ENCODE data around the gene FBXL12.

Gene FBXL12

GRCh38 chr19:9838324-9838723, 19.4 kb upstream of the FBXL12 start:
- TF ChIP-seq CTCF (IDR thresholded peaks at IDR 0.05; ENCODE audit: borderline replicate concordance, control extremely low read depth, extremely low read depth, insufficient read depth, missing control alignments) = no peak
- no peak for DNase-seq (ENCODE audit: low spot score)
- in situ Hi-C loops (cut with MboI; ENCODE audit: low sequenced_read_pairs, unreplicated experiment) = no loop called here

GRCh38 chr19:9836021-9836420, 17.1 kb upstream of the FBXL12 start:
- no peak for TF ChIP-seq CTCF (IDR thresholded peaks at IDR 0.05; ENCODE audit: borderline replicate concordance, control extremely low read depth, extremely low read depth, insufficient read depth, missing control alignments)
- in situ Hi-C loops (cut with MboI; ENCODE audit: low sequenced_read_pairs, unreplicated experiment) = no loop called here
- no peak for DNase-seq (ENCODE audit: low spot score)

- no peak for TF ChIP-seq CTCF (IDR thresholded peaks at IDR 0.05; ENCODE audit: borderline replicate concordance, control extremely low read depth, extremely low read depth, insufficient read depth, missing control alignments)
- in situ Hi-C loops (cut with MboI; ENCODE audit: low sequenced_read_pairs, unreplicated experiment) = no loop called here
- no peak for DNase-seq (ENCODE audit: low spot score)
These were observed 16.6 kb upstream of the FBXL12 start for GRCh38 chr19:9835507-9835949.

GRCh38 chr19:9834726-9835506, 16.0 kb upstream of the FBXL12 start, which contains the start of gene PIN1:
Gene PIN1 (plus strand): TSS chr19:9835318. CDS start chr19:9835345, 27 bp downstream.
- peak; percentile 61 for TF ChIP-seq CTCF (IDR thresholded peaks at IDR 0.05; ENCODE audit: borderline replicate concordance, control extremely low read depth, extremely low read depth, insufficient read depth, missing control alignments)
- DNase-seq (ENCODE audit: low spot score) = peak; percentile 99
- in situ Hi-C loops (cut with MboI; ENCODE audit: low sequenced_read_pairs, unreplicated experiment) = no loop called here

GRCh38 chr19:9834307-9834725, 15.4 kb upstream of the FBXL12 start:
- no peak for TF ChIP-seq CTCF (IDR thresholded peaks at IDR 0.05; ENCODE audit: borderline replicate concordance, control extremely low read depth, extremely low read depth, insufficient read depth, missing control alignments)
- in situ Hi-C loops (cut with MboI; ENCODE audit: low sequenced_read_pairs, unreplicated experiment) = no loop called here
- DNase-seq (ENCODE audit: low spot score) = no peak

GRCh38 chr19:9828551-9829063, 9.7 kb upstream of the FBXL12 start:
- in situ Hi-C loops (cut with MboI; ENCODE audit: low sequenced_read_pairs, unreplicated experiment) = no loop called here
- DNase-seq (ENCODE audit: low spot score) = no peak
- TF ChIP-seq CTCF (IDR thresholded peaks at IDR 0.05; ENCODE audit: borderline replicate concordance, control extremely low read depth, extremely low read depth, insufficient read depth, missing control alignments) = no peak

All from GM13976 (cell line).